Activated CD4-positive, alpha-beta T cell treated with anti-CD3 and anti-CD28 coated beads for 1 hour (primary cell): ENCODE measurements around the gene FOXP1.

ENCODE experiments used
- DNase-seq: peaks from one replicate; pipeline ENCODE4 v3.0.0-alpha.2; 2020

FOXP1 gene

GRCh38 chr3:71583566-71584393 is at the start of gene FOXP1:
TSS of gene FOXP1 (minus strand) at chr3:71583728. CDS start at chr3:71198381, 385,347 bp downstream.
- peak; percentile 56 for DNase-seq

GRCh38 chr3:71629711-71630110 is 46.2 kb upstream of the FOXP1 start:
- no peak for DNase-seq

GRCh38 chr3:71629289-71629688 is 45.8 kb upstream of the FOXP1 start:
- no peak for DNase-seq

- DNase-seq, result no peak
Measured at GRCh38 chr3:71628522-71628921, 45.0 kb upstream of the FOXP1 start.

- DNase-seq, result no peak
Measured at GRCh38 chr3:71625676-71626075, 42.1 kb upstream of the FOXP1 start.

- no peak for DNase-seq
Measured at GRCh38 chr3:71621825-71622537, 38.5 kb upstream of the FOXP1 start.

GRCh38 chr3:71618538-71618937 is 35.0 kb upstream of the FOXP1 start:
- DNase-seq, result no peak

- no peak for DNase-seq
Measured at GRCh38 chr3:71616571-71617021, 33.1 kb upstream of the FOXP1 start.

GRCh38 chr3:71614869-71615268 is 31.3 kb upstream of the FOXP1 start:
- no peak for DNase-seq

GRCh38 chr3:71614426-71614825 is 30.9 kb upstream of the FOXP1 start:
- no peak for DNase-seq

GRCh38 chr3:71611099-71611498 is 27.6 kb upstream of the FOXP1 start:
- no peak for DNase-seq

GRCh38 chr3:71607364-71607763 is 23.8 kb upstream of the FOXP1 start:
- no peak for DNase-seq

- DNase-seq, result no peak
Measured at GRCh38 chr3:71606582-71606981, 23.1 kb upstream of the FOXP1 start.

- no peak for DNase-seq
Measured at GRCh38 chr3:71602256-71602655, 18.7 kb upstream of the FOXP1 start.

GRCh38 chr3:71601811-71602210 is 18.3 kb upstream of the FOXP1 start:
- no peak for DNase-seq

- no peak for DNase-seq
Measured at GRCh38 chr3:71600646-71601288, 17.2 kb upstream of the FOXP1 start.

- no peak for DNase-seq
Measured at GRCh38 chr3:71599416-71599815, 15.9 kb upstream of the FOXP1 start.

- no peak for DNase-seq
Measured at GRCh38 chr3:71598292-71598691, 14.8 kb upstream of the FOXP1 start.

- DNase-seq, result no peak
Measured at GRCh38 chr3:71597286-71597685, 13.8 kb upstream of the FOXP1 start.

GRCh38 chr3:71593106-71593505 is 9.6 kb upstream of the FOXP1 start:
- no peak for DNase-seq

GRCh38 chr3:71591101-71591500 is 7.6 kb upstream of the FOXP1 start:
- DNase-seq, result no peak

- no peak for DNase-seq
Measured at GRCh38 chr3:71589132-71589531, 5.6 kb upstream of the FOXP1 start.

GRCh38 chr3:71587958-71588357 is 4.4 kb upstream of the FOXP1 start:
- no peak for DNase-seq

GRCh38 chr3:71586810-71587242 is 3.3 kb upstream of the FOXP1 start:
- DNase-seq, result no peak
